HG02938 (cell line): Measurements from ENCODE around the gene STKLD1.
"Not testable (repeated sequence)": the region's sequence is repeated elsewhere in the genome, so short reads cannot be mapped to it uniquely, and the experiment has no call there.

Experiments
- ATAC-seq: cut with Tn5 transposase; IDR thresholded peaks from one replicate; pipeline ENCODE4 v1.9.1; 2021; ENCODE audit warnings: mild to moderate bottlenecking, moderate library complexity; ENCODE audit not compliant: unreplicated experiment

Gene STKLD1

GRCh38 chr9:133360400-133361393 is 15.5 kb upstream of the STKLD1 start:
- ATAC-seq: no peak

- no peak for ATAC-seq
Measured at GRCh38 chr9:133361507-133362092, 14.6 kb upstream of the STKLD1 start.

- ATAC-seq: no peak
Measured at GRCh38 chr9:133362359-133363044, 13.7 kb upstream of the STKLD1 start.

- no peak for ATAC-seq
Measured at GRCh38 chr9:133366435-133366834, 9.7 kb upstream of the STKLD1 start.

- no peak for ATAC-seq
Measured at GRCh38 chr9:133367221-133367620, 8.9 kb upstream of the STKLD1 start.

- ATAC-seq: no peak
Measured at GRCh38 chr9:133367778-133368177, 8.4 kb upstream of the STKLD1 start.

- no peak for ATAC-seq
Measured at GRCh38 chr9:133368249-133368881, 7.8 kb upstream of the STKLD1 start.

- no peak for ATAC-seq
Measured at GRCh38 chr9:133369422-133369821, 6.7 kb upstream of the STKLD1 start.

- ATAC-seq: no peak
Measured at GRCh38 chr9:133369933-133370332, 6.2 kb upstream of the STKLD1 start.

GRCh38 chr9:133370685-133371084 is 5.5 kb upstream of the STKLD1 start:
- no peak for ATAC-seq

GRCh38 chr9:133371261-133371711 is 4.9 kb upstream of the STKLD1 start:
- ATAC-seq: no peak

GRCh38 chr9:133372144-133372543 is 4.0 kb upstream of the STKLD1 start:
- ATAC-seq: no peak

GRCh38 chr9:133374612-133375115 is 1.5 kb upstream of the STKLD1 start:
- no peak for ATAC-seq

GRCh38 chr9:133375116-133375723 is 946 bp upstream of the STKLD1 start:
- ATAC-seq: peak; percentile 9

GRCh38 chr9:133377280-133377679 is 1.1 kb downstream of the STKLD1 start:
- not testable (repeated sequence) for ATAC-seq

GRCh38 chr9:133377721-133378216 is 1.6 kb downstream of the STKLD1 start:
- no peak for ATAC-seq

- ATAC-seq: no peak
Measured at GRCh38 chr9:133378408-133378962, 2.3 kb downstream of the STKLD1 start.

- no peak for ATAC-seq
Measured at GRCh38 chr9:133379153-133380086, 3.3 kb downstream of the STKLD1 start.

- ATAC-seq: no peak
Measured at GRCh38 chr9:133380734-133381133, 4.6 kb downstream of the STKLD1 start.
